NCI-H460 (cell line): ENCODE data around the gene MED16. TPM values are rescaled to one million over a fixed set of nuclear protein-coding genes. Genes with fewer than 3 reads are reported as not detected.
A peak's percentile ranks its signal among the peaks of the same experiment; 100 is the strongest.

ENCODE experiments used
- DNase-seq: peaks from one replicate; pipeline ENCODE4 v3.0.0-alpha.2; 2016; ENCODE audit warnings: low read depth; ENCODE audit errors: extremely low read depth
- polyA plus RNA-seq: library from polyadenylated mRNA; depleted of rRNA; stranded (reverse); fragments of >200 nt; gene quantifications from 2 replicates; pipeline ENCODE4 v1.2.3, GENCODE V29; 2014; cell fraction: nucleus; rRNA removed
- total RNA-seq: library from RNA; depleted of rRNA; stranded (reverse); fragments of >200 nt; shearing (Covaris generic); gene quantifications from 2 replicates; pipeline ENCODE4 v1.2.3, GENCODE V29; 2014; rRNA removed

MED16 gene
- 10.3 and 12.3 TPM in 2 replicates for total RNA-seq
- 11.8 and 12.7 TPM in 2 replicates for polyA plus RNA-seq

DNA sequence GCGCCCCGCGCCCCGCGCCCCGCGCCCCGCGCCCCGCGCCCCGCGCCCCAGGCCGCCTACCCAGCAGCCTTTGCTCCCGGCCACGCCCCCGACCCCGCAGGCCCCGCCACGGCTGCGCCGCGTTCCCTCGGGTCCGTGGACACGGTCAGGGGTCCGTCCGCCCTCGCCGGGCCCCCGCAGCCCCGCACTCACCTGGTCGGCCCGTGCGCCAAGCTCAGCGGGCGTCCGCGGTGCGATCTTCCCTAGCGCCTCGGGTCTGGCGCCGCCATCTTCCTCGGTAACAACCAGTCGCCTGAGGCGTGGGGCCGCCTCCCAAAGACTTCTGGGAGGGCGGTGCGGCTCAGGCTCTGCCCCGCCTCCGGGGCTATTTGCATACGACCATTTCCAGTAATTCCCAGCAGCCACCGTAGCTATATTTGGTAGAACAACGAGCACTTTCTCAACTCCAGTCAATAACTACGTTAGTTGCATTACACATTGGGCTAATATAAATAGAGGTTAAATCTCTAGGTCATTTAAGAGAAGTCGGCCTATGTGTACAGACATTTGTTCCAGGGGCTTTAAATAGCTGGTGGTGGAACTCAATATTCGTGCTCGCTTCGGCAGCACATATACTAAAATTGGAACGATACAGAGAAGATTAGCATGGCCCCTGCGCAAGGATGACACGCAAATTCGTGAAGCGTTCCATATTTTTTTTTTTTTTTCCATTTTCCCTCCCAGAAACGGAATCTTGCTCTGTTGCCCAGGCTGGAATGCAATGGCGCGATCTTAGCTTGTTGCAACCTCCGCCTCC lies at the start of gene MED16, which contains the start of gene RNU6-9:
MED16 (minus strand) TSS at position 294 of the 796 bp plus-strand sequence. CDS start 2,056 bp downstream, outside the sequence.
RNU6-9 (plus strand) TSS at position 591 of the 796 bp plus-strand sequence.
- peak; percentile 87 for DNase-seq

DNA sequence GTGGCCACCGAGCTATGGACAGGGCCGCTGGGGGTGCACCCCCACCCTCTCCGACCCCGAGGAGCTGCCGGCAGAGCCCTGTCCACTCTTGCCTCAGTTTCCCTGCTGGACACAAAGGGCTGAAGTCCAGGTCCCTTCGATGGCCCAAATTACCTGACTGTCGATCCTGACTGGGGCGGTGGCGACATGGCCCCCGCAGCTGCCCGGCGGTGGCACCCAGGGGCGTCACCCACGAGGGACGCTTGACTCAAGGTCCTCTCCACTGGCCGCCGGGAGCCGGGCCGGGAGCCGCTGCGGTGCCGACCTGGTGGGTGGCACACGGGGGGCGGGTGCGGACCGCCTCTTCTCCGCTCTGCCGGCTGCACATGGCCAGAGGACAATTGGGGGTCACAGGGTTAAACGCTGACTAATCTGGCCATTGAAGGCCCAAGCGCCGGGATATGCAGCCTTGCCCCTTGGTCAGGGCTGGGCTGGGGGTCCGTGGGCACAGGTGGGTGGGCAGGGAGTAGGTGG lies 49.2 kb upstream of the MED16 start:
- no peak for DNase-seq

DNA sequence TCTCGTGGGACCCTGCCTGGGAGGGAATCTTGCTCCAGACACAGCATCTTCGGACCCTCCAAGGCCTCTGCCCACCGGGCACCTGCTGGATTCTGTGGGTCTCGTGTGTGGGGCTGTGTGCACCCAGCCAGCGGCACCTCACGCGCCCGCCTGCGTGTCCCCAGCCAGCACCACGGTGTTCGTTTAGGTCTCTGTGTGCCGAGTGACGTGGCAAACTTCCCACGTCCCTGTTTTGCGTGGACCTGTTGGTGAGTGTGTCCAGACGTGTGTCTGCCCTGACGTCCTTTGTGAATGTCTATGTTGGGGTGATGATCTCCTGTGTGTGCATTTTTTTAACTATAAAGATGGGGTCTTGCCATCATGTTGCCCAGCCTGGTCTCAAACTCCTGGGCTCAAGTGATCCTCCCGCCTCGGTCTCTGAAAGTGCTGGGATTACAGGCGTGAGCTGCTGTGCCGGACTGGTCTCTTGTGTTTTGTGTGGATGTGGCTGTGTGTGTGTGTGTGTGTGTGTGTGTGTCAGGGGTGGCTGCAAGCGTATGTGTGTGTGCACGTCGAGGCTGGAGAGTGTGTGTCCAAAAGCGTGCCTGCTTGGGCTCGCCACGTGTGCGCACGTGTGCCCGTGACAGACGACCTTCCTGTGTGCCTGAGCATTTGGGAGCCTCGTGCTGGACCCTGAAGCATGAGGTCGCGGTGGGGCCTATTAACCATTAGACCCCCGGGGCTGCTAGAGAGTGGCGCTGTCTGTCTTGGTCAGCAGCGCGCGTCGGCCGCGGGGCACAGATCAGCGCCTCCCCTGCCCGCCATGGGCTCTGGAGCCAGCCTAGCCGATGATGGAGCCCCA lies 48.5 kb upstream of the MED16 start:
- no peak for DNase-seq

GRCh38 chr19:940591-941291 lies 47.8 kb upstream of the MED16 start:
- peak; percentile 38 for DNase-seq

- DNase-seq = no peak
These were observed 46.9 kb upstream of the MED16 start for GRCh38 chr19:939922-940321.

DNA sequence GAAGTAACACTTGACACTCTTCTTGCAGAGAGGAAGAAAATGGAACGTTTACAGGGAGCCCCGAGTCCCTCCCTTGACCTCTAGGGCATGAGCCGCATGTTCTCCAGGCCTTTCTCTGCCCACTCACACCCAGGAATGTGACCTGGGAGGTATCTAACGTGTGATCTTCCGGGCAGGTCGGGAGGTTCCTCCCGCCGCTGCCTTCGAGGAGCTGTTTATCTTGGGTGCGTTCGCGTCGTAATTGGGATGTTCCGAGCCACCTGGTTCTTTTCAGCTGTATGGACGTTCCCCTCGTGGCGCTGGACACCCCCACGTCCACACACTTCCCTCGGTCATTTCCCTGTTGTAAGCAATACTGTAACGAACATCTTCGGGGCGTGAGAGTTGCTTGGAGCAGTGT lies 46.5 kb upstream of the MED16 start:
- no peak for DNase-seq

DNA sequence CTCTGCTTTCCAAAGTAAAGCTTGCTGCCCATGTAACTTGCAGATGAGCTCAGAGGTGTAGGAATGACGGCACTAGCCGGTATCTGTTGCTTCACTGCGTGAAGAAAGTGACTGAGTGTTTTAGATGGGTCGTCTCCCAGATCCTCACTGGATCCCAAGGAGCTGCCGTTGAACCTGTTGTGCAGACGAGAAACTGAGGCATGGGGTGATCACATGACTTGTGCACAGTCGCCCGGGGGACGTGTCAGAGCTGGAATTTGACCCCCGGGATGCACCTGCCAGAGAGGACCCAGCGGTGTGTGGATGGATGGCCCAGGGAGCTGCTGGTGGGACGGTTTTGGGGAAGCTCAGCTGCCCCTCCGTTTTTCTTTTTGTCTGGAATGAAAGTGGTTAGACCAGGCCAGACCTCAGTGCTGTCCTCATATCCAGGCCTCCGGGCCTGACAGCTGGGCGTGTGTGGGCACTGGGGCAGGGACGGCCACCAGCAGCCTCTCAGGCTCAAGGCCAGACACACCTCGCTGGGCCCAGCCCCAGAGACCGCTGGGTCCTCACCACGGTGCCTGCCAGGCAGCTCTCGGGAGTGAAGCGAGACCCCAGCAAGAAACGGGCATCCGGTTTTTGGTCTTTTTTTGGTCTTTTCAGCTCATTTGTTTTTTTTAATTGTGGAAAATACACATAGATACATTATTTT lies 45.4 kb upstream of the MED16 start:
- no peak for DNase-seq

- DNase-seq = no peak
These were observed 44.3 kb upstream of the MED16 start for GRCh38 chr19:937259-937694.

- no peak for DNase-seq
These were observed 43.2 kb upstream of the MED16 start for GRCh38 chr19:936175-936546.

DNA sequence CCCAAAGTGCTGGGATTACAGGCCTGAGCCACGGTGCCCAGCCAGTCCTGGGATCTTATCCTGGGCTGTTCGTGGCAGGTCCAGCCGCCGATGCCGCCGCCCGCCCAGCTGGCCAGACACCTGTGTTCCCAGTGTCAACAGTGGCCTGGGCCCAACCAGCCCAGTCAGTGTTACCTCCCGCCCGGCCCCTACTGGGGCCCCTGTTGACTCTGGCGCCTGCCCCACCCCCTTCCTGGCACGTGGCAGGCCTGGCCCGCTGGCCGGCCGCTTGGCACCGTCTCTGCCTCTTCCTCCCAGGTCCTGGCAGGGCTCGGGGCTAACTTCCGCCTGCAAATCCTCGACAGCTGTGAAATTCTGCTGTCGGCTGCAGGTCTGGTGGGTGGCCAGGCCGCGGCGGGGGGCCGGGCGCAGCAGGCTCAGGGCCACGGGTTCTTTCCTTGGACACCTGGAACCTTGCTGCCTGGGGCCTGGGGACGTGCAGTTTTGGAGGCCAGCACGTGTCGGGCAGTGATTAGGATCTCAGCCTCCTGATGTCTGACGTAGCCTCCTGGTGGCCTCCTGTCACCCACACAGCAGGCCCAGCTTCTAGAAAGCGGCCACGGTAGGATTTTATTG lies 42.0 kb upstream of the MED16 start:
- no peak for DNase-seq

- DNase-seq = no peak
These were observed 41.3 kb upstream of the MED16 start for GRCh38 chr19:934197-934840.

- DNase-seq = no peak
These were observed 40.5 kb upstream of the MED16 start for GRCh38 chr19:933553-933882.

DNA sequence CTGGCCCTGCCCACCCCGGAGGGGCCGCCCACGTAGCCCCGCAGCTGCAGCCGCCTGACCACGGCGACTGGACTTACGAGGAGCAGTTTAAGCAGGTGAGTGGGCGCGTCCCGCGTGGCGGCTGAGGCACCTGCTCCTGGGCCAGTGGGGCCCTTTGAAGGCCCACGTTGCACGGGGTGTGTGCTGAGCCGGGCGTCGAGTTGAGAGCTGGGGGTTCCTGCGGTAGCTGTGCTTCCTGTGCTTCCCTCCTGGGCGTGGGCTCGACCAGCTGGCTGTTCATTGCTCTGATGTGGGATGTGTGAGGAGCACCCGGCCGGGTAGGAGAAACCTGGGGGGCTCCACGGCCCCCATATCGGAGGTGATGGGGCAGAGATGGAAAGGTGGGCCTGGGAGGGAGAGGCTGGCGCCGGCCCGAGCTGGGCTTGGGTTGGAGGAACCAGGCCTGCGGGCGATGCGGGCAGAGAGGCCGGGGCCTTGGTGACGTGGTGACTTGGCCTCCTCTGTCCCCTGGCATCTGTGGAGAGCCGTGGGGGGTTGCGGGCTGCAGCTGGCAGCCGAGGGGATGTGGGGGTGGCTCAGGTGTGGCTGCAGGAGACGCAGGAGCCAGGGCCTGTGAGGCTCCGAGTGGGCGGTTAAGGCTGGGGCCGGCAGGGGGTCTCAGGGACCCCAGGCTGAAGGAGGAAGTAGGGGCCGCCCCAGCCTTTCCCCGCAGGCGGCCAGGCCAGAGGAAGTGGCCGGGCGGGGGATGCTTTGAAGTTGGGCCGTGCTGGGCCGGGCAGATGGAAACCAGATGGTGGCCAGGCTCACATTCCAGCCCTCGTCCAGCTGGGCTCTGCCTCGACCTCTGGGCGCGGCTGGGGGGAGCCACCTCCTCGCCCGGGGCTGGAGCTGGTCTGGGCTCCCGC lies 39.9 kb upstream of the MED16 start:
- DNase-seq = no peak

- no peak for DNase-seq
These were observed 39.1 kb upstream of the MED16 start for GRCh38 chr19:931860-932647.

- DNase-seq = no peak
These were observed 36.9 kb upstream of the MED16 start for GRCh38 chr19:929891-930258.

GRCh38 chr19:929203-929890 lies 36.4 kb upstream of the MED16 start:
- no peak for DNase-seq
